ENCODE data around the gene RYR2. TPM values are rescaled to one million over a fixed set of nuclear protein-coding genes. Genes with fewer than 3 reads are reported as not detected.

The RYR2 gene
- total and polyA plus RNA-seq, 9 of the 15 experiments (the other 6 are each of a cell fraction or from before 2014, with no cell fraction given) = 0.03 to 0.42 (median 0.14) TPM

GRCh38 chr1:237050185-237050584 lies 8.2 kb downstream of the RYR2 start:
- ATAC-seq = no peak
- 2% methylated on average over 6 of the region's 6 CpGs for WGBS (ENCODE audit: insufficient coverage, low coverage, missing lambda C conversion rate)
- Histone ChIP-seq H3K27me3 (ENCODE audit: control insufficient read depth in 2 of 2, insufficient read depth in 2 of 2, low read length in 2 of 2) (peaks cover 2 to 16% of the 10 kb centered on the region in 2 experiments; a peak in 4 of 5 replicates), H3K9me1 (ENCODE audit: control insufficient read depth, insufficient read depth, low read length) (no peaks in the 10 kb centered on the region), H3K9ac (ENCODE audit: insufficient read depth in 1 of 2, low read depth in 2 of 2, low read length in 2 of 2) (no peak overlapping the region), H3K27ac (ENCODE audit: extremely low read depth, low read depth, low read length) (no peak overlapping the region), H4K20me1 (replicated peaks; ENCODE audit: control insufficient read depth, insufficient read depth, low read length) (no peaks in the 10 kb centered on the region), H3K79me2 (ENCODE audit: control insufficient read depth, insufficient read depth, low read length) (no peaks in the 10 kb centered on the region), H2AFZ (ENCODE audit: low read depth, low read length) (no peak overlapping the region), H3K4me3 (no peak overlapping the region), H3K36me3 (ENCODE audit: control insufficient read depth, insufficient read depth, low read length) (no peaks in the 10 kb centered on the region), H3K4me2 (ENCODE audit: insufficient read depth, low read length) (no peak overlapping the region), H3K9me3 (replicated peaks; ENCODE audit: control insufficient read depth, insufficient read depth, low read depth, low read length) (no peaks in the 10 kb centered on the region), H3K4me1 (replicated peaks in 1 of 2; ENCODE audit: control insufficient read depth in 2 of 2, insufficient read depth in 2 of 2, low read length in 2 of 2) (no peaks in the 10 kb centered on the region)
- CTCF ChIA-PET (ENCODE audit: low intra/inter-chr PET ratio) = no interaction called here
- FAIRE-seq = no peak
- BruUV-seq (replicated peaks) = no TSS peak
- DNase-seq (ENCODE audit: extremely low read depth in 1 of 4, low spot score in 3 of 4) = no peak
- intact Hi-C loops (cut with micrococcal nuclease) = no loop called here
- in situ Hi-C loops (cut with MboI) = no loop called here
- no peak for TF ChIP-seq RAD51 (IDR thresholded peaks at IDR 0.05; ENCODE audit: borderline replicate concordance, low read depth)
- TF ChIP-seq TRIM24 (IDR thresholded peaks at IDR 0.05) = no peak
- no peak for TF ChIP-seq CCAR2 (IDR thresholded peaks at IDR 0.05; ENCODE audit: low read depth, low read length)
- no peak for TF ChIP-seq ZNF165 (CRISPR knock-in tag; IDR thresholded peaks at IDR 0.05; ENCODE audit: borderline replicate concordance)
- TF ChIP-seq MYBL2 (IDR thresholded peaks at IDR 0.05; ENCODE audit: low read depth) = no peak
- no peak for TF ChIP-seq MYBL2 (CRISPR knock-in tag; IDR thresholded peaks at IDR 0.05; ENCODE audit: borderline replicate concordance)
- POLR2A ChIA-PET = no interaction called here

GRCh38 chr1:237050915-237051314 lies 8.9 kb downstream of the RYR2 start:
- BruUV-seq (replicated peaks) = no TSS peak
- 0% methylated on average over 2 of the region's 3 CpGs for WGBS (ENCODE audit: insufficient coverage, low coverage, missing lambda C conversion rate)
- CTCF ChIA-PET (ENCODE audit: low intra/inter-chr PET ratio) = no interaction called here
- TF ChIP-seq ZNF347 (CRISPR knock-in tag; IDR thresholded peaks at IDR 0.05; ENCODE audit: low read depth) (no peak), EZH2 (IDR thresholded peaks at IDR 0.05; ENCODE audit: borderline replicate concordance, low read depth, low read length) (no peak), MAX (CRISPR knock-in tag; IDR thresholded peaks at IDR 0.05) (no peak), ZBTB43 (CRISPR knock-in tag; IDR thresholded peaks at IDR 0.05) (no peak), PCBP2 (IDR thresholded peaks at IDR 0.05; ENCODE audit: low read depth, low read length, poor library complexity, severe bottlenecking) (peak; percentile 51), PRMT5 (CRISPR knock-in tag; IDR thresholded peaks at IDR 0.05) (no peak), RBM22 (IDR thresholded peaks at IDR 0.05; ENCODE audit: low read depth, low read length, poor library complexity, severe bottlenecking) (no peak), ZNF644 (tag; IDR thresholded peaks at IDR 0.05; ENCODE audit: low read depth) (no peak), CREM (IDR thresholded peaks at IDR 0.05; ENCODE audit: low read depth) (no peak), ZNF77 (CRISPR knock-in tag; IDR thresholded peaks at IDR 0.05) (no peak), ZNF175 (CRISPR knock-in tag; IDR thresholded peaks at IDR 0.05; ENCODE audit: low read depth) (no peak), HNRNPK (IDR thresholded peaks at IDR 0.05; ENCODE audit: low read depth, low read length, poor library complexity, severe bottlenecking) (peak; percentile 95)

More at GRCh38 chr1:237050915-237051314, 8.9 kb downstream of the RYR2 start:
- Histone ChIP-seq H3K4me1 (replicated peaks in 1 of 2; ENCODE audit: control insufficient read depth in 2 of 2, insufficient read depth in 2 of 2, low read length in 2 of 2) (no peaks in the 10 kb centered on the region), H3K36me3 (ENCODE audit: control insufficient read depth, insufficient read depth, low read length) (no peaks in the 10 kb centered on the region), H3K4me2 (ENCODE audit: insufficient read depth, low read length) (no peak overlapping the region), H3K9me1 (ENCODE audit: control insufficient read depth, insufficient read depth, low read length) (no peaks in the 10 kb centered on the region), H3K27me3 (ENCODE audit: control insufficient read depth in 2 of 2, insufficient read depth in 2 of 2, low read length in 2 of 2) (peaks cover 2 to 18% of the 10 kb centered on the region in 2 experiments; a peak in 4 of 5 replicates), H3K27ac (ENCODE audit: extremely low read depth, low read depth, low read length) (no peak overlapping the region), H2AFZ (ENCODE audit: low read depth, low read length) (no peak overlapping the region), H3K79me2 (ENCODE audit: control insufficient read depth, insufficient read depth, low read length) (no peaks in the 10 kb centered on the region), H3K9me3 (replicated peaks; ENCODE audit: control insufficient read depth, insufficient read depth, low read depth, low read length) (no peaks in the 10 kb centered on the region), H3K4me3 (no peak overlapping the region), H3K9ac (ENCODE audit: insufficient read depth in 1 of 2, low read depth in 2 of 2, low read length in 2 of 2) (no peak overlapping the region), H4K20me1 (replicated peaks; ENCODE audit: control insufficient read depth, insufficient read depth, low read length) (no peaks in the 10 kb centered on the region)
- DNase-seq (ENCODE audit: extremely low read depth in 1 of 4, low spot score in 3 of 4) (no peak), ATAC-seq (no peak), FAIRE-seq (no peak)
- POLR2A ChIA-PET = no interaction called here
- in situ Hi-C loops (cut with MboI) (no loop called here), intact Hi-C loops (cut with micrococcal nuclease) (no loop called here)
